Transverse colon (tissue), 4 donors: ENCODE results near the gene TAF7L. TPM values are rescaled to one million over a fixed set of nuclear protein-coding genes. Genes with fewer than 3 reads are reported as not detected.

Source experiments
- DNase-seq: peaks from one replicate; pipeline ENCODE4 v3.0.0-alpha.2; 2019
- H3K27ac ChIP-seq, 4 donors: fragments of 200-600 bp; sonication (generic); 2 replicates each; pipeline ENCODE4 v1.5.1; 2016 to 2018; ENCODE audit warnings: inconsistent platforms in 4 of 4
- H3K27me3 ChIP-seq: fragments of 200-600 bp; sonication (generic); 2 replicates; pipeline ENCODE4 v1.5.1; 2017; ENCODE audit warnings: inconsistent platforms
- H3K36me3 ChIP-seq, 4 donors: fragments of 200-600 bp; sonication (generic); 2 replicates each; pipeline ENCODE4 v1.5.1; 2017 to 2019; ENCODE audit warnings: inconsistent platforms in 4 of 4
- H3K4me1 ChIP-seq, 4 donors: fragments of 200-600 bp; sonication (generic); 2 replicates each; pipeline ENCODE4 v1.5.1; 2017 to 2020; ENCODE audit warnings: inconsistent platforms in 4 of 4
- H3K4me3 ChIP-seq, 4 donors: fragments of 200-600 bp; sonication (generic); 1 replicate in 1 of 4; 2 replicates in 3 of 4; pipeline versions ENCODE4 v1.5.1 to v1.6.1; 2017 to 2019; ENCODE audit warnings: inconsistent platforms in 4 of 4
- H3K9me3 ChIP-seq, 2 donors: fragments of 200-600 bp; sonication (generic); 2 replicates each; pipeline ENCODE4 v1.5.1; 2017 to 2019; ENCODE audit warnings: inconsistent platforms in 2 of 2
- EP300 ChIP-seq: sonication (generic); formaldehyde crosslinking; IDR thresholded peaks from one replicate; pipeline ENCODE4 v1.6.1; 2017; ENCODE audit warnings: antibody characterized with exemption, low read depth
- POLR2A ChIP-seq: fragments of 450-650 bp; IDR thresholded peaks from one replicate; pipeline ENCODE4 v1.6.1; 2016; ENCODE audit warnings: antibody characterized with exemption, mild to moderate bottlenecking, moderate library complexity
- POLR2AphosphoS5 ChIP-seq, 3 donors: sonication (generic); formaldehyde crosslinking; IDR thresholded peaks; one replicate each; pipeline ENCODE4 v1.6.1; 2016; ENCODE audit warnings: antibody characterized with exemption in 3 of 3
- WGBS, 2 donors: methylation state at CpG; one replicate each; pipeline ENCODE4 v1.1.5; 2018; ENCODE audit warnings: low coverage in 1 of 2; 5-methylcytosine and 5-hydroxymethylcytosine counted together
- in situ Hi-C, 4 donors: fragments of 200-750 bp; cut with MboI; loops; one replicate each; pipeline versions ENCODE4 v1.15.0 to v1.15.1; 2017; ENCODE audit warnings: low sequenced_read_pairs in 3 of 4, low pct_ligation_motif_present in 1 of 4, low pct_unique_long_range_greater_than_20kb in 1 of 4
- intact Hi-C: fragments of 100-400 bp; cut with DNase I; formaldehyde crosslinking; loops from one replicate; pipeline ENCODE4 v1.15.1; 2023; ENCODE audit warnings: low total_unique reads
- total RNA-seq, 4 donors: library from RNA; depleted of rRNA; stranded (reverse); fragments of >200 nt; gene quantifications; one replicate each; pipeline ENCODE4 v1.1.0, GENCODE V29; 2016
- TF ChIP-seq, protein P1 (sequence below), 5 experiments: fragments of 200-600 bp in 3 of 5; fragments of 450-650 bp in 2 of 5; sonication (generic) in 3 of 5; IDR thresholded peaks; 1 replicate in 2 of 5; 2 replicates in 3 of 5; pipeline ENCODE4 v1.5.1; 2016 to 2017; ENCODE audit warnings: antibody characterized with exemption in 5 of 5, inconsistent platforms in 3 of 5, mild to moderate bottlenecking in 2 of 5, moderate library complexity in 1 of 5

Gene TAF7L
- total RNA-seq, 4 donors from 2014 or later: 0.64 to 0.75 TPM; not detected in 2

DNA sequence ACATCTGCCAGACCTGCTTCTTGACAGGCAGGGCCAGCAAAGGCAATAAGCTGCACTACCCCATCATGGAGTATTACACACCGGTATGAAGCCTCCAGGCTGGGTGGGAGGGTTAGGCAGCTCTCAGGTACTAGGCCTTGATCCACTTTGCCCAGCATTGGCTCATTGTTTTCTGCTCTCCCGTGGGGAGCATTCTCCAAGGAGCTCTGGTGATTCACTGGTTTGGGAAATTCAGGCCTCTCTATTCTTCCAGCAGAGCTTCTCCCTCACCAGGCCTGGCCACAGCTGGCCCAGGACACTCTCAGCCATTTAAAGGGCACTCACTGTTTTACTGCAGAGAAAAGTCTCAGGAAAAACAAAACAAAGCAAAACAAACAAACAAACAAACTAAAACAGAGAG lies 38.5 kb downstream of the TAF7L start:
- no peak overlapping the region for H3K4me3 ChIP-seq
- no peaks in the 10 kb centered on the region for H3K4me1 ChIP-seq
- no peak overlapping the region for H3K27ac ChIP-seq
- TF ChIP-seq, protein P1, sequence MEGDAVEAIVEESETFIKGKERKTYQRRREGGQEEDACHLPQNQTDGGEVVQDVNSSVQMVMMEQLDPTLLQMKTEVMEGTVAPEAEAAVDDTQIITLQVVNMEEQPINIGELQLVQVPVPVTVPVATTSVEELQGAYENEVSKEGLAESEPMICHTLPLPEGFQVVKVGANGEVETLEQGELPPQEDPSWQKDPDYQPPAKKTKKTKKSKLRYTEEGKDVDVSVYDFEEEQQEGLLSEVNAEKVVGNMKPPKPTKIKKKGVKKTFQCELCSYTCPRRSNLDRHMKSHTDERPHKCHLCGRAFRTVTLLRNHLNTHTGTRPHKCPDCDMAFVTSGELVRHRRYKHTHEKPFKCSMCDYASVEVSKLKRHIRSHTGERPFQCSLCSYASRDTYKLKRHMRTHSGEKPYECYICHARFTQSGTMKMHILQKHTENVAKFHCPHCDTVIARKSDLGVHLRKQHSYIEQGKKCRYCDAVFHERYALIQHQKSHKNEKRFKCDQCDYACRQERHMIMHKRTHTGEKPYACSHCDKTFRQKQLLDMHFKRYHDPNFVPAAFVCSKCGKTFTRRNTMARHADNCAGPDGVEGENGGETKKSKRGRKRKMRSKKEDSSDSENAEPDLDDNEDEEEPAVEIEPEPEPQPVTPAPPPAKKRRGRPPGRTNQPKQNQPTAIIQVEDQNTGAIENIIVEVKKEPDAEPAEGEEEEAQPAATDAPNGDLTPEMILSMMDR (IDR thresholded peaks at IDR 0.05): no peak
- TF ChIP-seq EP300 (no peak), POLR2AphosphoS5 (IDR thresholded peaks at IDR 0.05) (no peak), POLR2A (no peak)
- intact Hi-C loops: no loop called here
- in situ Hi-C loops: no loop called here
- no peaks in the 10 kb centered on the region for H3K27me3 ChIP-seq
- no peaks in the 10 kb centered on the region for H3K36me3 ChIP-seq
- H3K9me3 ChIP-seq: no peaks in the 10 kb centered on the region
- 59% methylated on average over 2 of the region's 2 CpGs; no CpG with 5 or more reads in 1 of the 2 donors for WGBS, 2 donors
- no peak for DNase-seq

DNA sequence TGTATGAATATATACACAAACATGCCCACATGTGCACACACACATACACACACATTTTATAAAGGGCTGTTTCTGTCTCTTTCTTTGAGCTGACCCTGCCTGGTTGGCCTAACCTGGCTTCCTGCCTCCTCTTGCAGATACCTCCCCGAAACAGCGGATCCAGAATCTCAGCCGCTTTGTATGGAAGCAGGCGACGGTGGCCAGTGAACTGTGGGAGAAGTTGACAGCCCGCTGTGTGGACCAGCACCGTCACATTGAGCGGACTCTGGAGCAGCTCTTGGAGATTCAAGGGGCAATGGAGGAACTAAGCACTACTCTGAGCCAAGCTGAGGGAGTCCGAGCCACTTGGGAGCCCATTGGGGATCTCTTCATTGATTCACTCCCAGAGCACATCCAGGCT lies 49.6 kb downstream of the TAF7L start:
- Histone ChIP-seq H3K9me3 (no peaks in the 10 kb centered on the region), H3K4me1 (no peaks in the 10 kb centered on the region), H3K4me3 (no peak overlapping the region), H3K27me3 (no peaks in the 10 kb centered on the region), H3K27ac (no peak overlapping the region), H3K36me3 (no peaks in the 10 kb centered on the region)
- intact Hi-C loops: no loop called here
- WGBS, 2 donors: 90% methylated on average over 8 of the region's 9 CpGs; no CpG with 5 or more reads in 1 of the 2 donors
- no peak for DNase-seq
- in situ Hi-C loops: no loop called here
- TF ChIP-seq POLR2A: no peak
- TF ChIP-seq, protein P1 (IDR thresholded peaks at IDR 0.05): no peak
- TF ChIP-seq POLR2AphosphoS5 (IDR thresholded peaks at IDR 0.05): no peak
- TF ChIP-seq EP300: no peak

DNA sequence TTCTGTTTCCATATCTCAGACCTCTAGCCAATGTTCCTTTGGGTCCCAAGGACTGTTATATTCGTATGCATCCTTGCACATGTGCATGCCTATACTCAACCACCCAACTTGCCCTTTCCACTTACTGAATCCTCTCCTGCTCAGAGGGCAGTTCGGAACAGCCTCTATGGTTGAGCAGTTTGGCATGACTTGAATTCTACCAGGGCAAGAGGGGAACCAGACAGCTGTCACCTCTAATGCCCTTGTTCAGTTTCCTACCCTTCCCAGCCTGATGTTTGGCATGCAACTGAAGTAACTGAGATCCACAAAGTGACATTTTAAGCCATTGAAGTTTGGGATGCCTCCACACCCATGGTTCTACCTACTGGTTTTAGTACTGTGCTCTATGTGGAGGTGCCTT lies 54.1 kb downstream of the TAF7L start:
- TF ChIP-seq POLR2A (no peak), EP300 (no peak), POLR2AphosphoS5 (IDR thresholded peaks at IDR 0.05) (no peak)
- TF ChIP-seq, protein P1 (IDR thresholded peaks at IDR 0.05): no peak
- no peak for DNase-seq
- no peak overlapping the region for H3K4me3 ChIP-seq
- no peaks in the 10 kb centered on the region for H3K36me3 ChIP-seq
- in situ Hi-C loops: no loop called here
- intact Hi-C loops: no loop called here
- no peak overlapping the region for H3K27ac ChIP-seq
- no peaks in the 10 kb centered on the region for H3K27me3 ChIP-seq
- H3K4me1 ChIP-seq: no peaks in the 10 kb centered on the region
- no peaks in the 10 kb centered on the region for H3K9me3 ChIP-seq
- 81% methylated on average over 2 of the region's 2 CpGs; no CpG with 5 or more reads in 1 of the 2 donors for WGBS, 2 donors

DNA sequence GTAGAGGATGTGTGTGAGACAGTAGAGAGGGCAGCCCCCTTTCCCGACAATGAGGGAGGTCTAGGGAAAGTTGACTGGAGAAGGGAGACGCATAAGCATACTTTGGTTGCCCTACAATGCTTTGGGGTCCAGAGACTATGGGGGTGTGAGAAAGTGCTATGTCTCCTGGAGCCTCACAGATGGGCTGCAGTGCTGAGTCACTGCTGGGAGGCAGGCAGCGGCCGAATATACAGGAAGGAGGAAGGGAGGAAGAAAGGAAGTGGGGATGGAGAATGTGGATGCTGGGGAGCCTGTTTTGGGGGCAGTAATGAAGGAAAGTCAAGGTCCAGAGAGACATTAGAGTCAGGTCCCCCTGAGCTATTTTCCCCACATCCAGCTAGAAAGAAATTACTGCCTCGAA lies 58.8 kb downstream of the TAF7L start:
- Histone ChIP-seq H3K4me1 (no peaks in the 10 kb centered on the region), H3K27me3 (no peaks in the 10 kb centered on the region), H3K9me3 (no peaks in the 10 kb centered on the region), H3K27ac (no peak overlapping the region), H3K36me3 (no peaks in the 10 kb centered on the region), H3K4me3 (no peak overlapping the region)
- intact Hi-C loops (no loop called here), in situ Hi-C loops (no loop called here)
- WGBS, 2 donors: 82% methylated on average over 5 of the region's 5 CpGs; no CpG with 5 or more reads in 1 of the 2 donors
- no peak for TF ChIP-seq POLR2A
- TF ChIP-seq, protein P1 (IDR thresholded peaks at IDR 0.05): no peak
- TF ChIP-seq EP300: no peak
- TF ChIP-seq POLR2AphosphoS5 (IDR thresholded peaks at IDR 0.05): no peak
- no peak for DNase-seq
